RWPE2 (cell line): ENCODE results near the gene C6orf136.

Experiments
- ATAC-seq: fragments of 200-7000 bp; cut with Tn5 transposase; 3 replicates; pipeline ENCODE4 v1.9.1; 2021; ENCODE audit warnings: low read depth
- DNase-seq: peaks from one replicate; pipeline ENCODE4 v3.0.0-alpha.2; 2020; ENCODE audit warnings: low spot score
- H3K27ac ChIP-seq: fragments of 450-650 bp; 2 replicates; pipeline ENCODE4 v1.5.1; 2017; ENCODE audit warnings: mild to moderate bottlenecking; ENCODE audit not compliant: poor library complexity, severe bottlenecking
- H3K27me3 ChIP-seq: fragments of 250-450 bp; sonication (Bioruptor Pico); 2 replicates; pipeline ENCODE4 v1.5.1; 2021; ENCODE audit warnings: mild to moderate bottlenecking, moderate library complexity; ENCODE audit not compliant: insufficient read depth, poor library complexity, severe bottlenecking
- H3K36me3 ChIP-seq: fragments of 250-450 bp; sonication (Bioruptor Pico); 2 replicates; pipeline ENCODE4 v1.5.1; 2020; ENCODE audit warnings: low read depth, mild to moderate bottlenecking, moderate library complexity
- H3K4me1 ChIP-seq: fragments of 250-450 bp; sonication (Bioruptor Pico); 2 replicates; pipeline ENCODE4 v1.5.1; 2021; ENCODE audit warnings: mild to moderate bottlenecking, moderate library complexity; ENCODE audit not compliant: insufficient read depth, poor library complexity, severe bottlenecking
- H3K4me3 ChIP-seq: fragments of 250-450 bp; sonication (Bioruptor Pico); 2 replicates; pipeline ENCODE4 v1.5.1; 2021; ENCODE audit warnings: mild to moderate bottlenecking, moderate library complexity; ENCODE audit not compliant: severe bottlenecking
- H3K9me3 ChIP-seq: fragments of 250-450 bp; sonication (Bioruptor Pico); 2 replicates; pipeline ENCODE4 v1.5.1; 2021; ENCODE audit warnings: mild to moderate bottlenecking, moderate library complexity; ENCODE audit not compliant: severe bottlenecking
- CTCF ChIP-seq: fragments of 450-650 bp; IDR thresholded peaks from one replicate; pipeline ENCODE4 v1.5.1; 2017; ENCODE audit warnings: mild to moderate bottlenecking, moderate library complexity; ENCODE audit not compliant: poor library complexity, severe bottlenecking

C6orf136 gene

GRCh38 chr6:30696432-30696831 is 49.5 kb downstream of the C6orf136 start:
- Histone ChIP-seq H3K4me3 (no peak overlapping the region), H3K27me3 (no peaks in the 10 kb centered on the region), H3K36me3 (peaks cover 14% of the 10 kb centered on the region), H3K27ac (peak overlapping the region; percentile 66), H3K9me3 (no peaks in the 10 kb centered on the region), H3K4me1 (peaks cover 15% of the 10 kb centered on the region)
- no peak for DNase-seq
- no peak for TF ChIP-seq CTCF
- ATAC-seq, result no peak

GRCh38 chr6:30700340-30700739 is 53.4 kb downstream of the C6orf136 start:
- peak; percentile 63 for ATAC-seq
- Histone ChIP-seq H3K36me3 (peaks cover 34% of the 10 kb centered on the region), H3K27me3 (no peaks in the 10 kb centered on the region), H3K9me3 (no peaks in the 10 kb centered on the region), H3K4me1 (peaks cover 5% of the 10 kb centered on the region), H3K27ac (no peak overlapping the region), H3K4me3 (no peak overlapping the region)
- DNase-seq, result no peak
- TF ChIP-seq CTCF, result no peak
